Keratinocyte (primary cell): Measurements from ENCODE around the gene TEX36. TPM values are rescaled to one million over a fixed set of nuclear protein-coding genes. Genes with fewer than 3 reads are reported as not detected.

ENCODE experiments used
- DNase-seq: peaks from one replicate; pipeline ENCODE4 v3.0.0-alpha.2; 2011; ENCODE audit warnings: low read depth, missing footprints, low spot score
- FAIRE-seq: peaks from 2 replicates; lab custom pipeline; 2011; peaks lifted over from hg19 to GRCh38; lab: Jason Lieb, UNC
- H2AFZ ChIP-seq: 2 replicates; pipeline ENCODE4 v1.6.0; 2012; ENCODE audit warnings: low read length, control low read depth, inconsistent platforms; ENCODE audit not compliant: control insufficient read depth
- H3K27ac ChIP-seq: 2 replicates; pipeline ENCODE4 v1.5.1; 2011; ENCODE audit warnings: low read length; ENCODE audit not compliant: control insufficient read depth, insufficient read depth
- H3K27me3 ChIP-seq: 3 replicates; pipeline ENCODE4 v1.6.0; 2011; ENCODE audit warnings: low read length; ENCODE audit not compliant: control insufficient read depth, insufficient read depth; ENCODE audit errors: extremely low read depth
- H3K36me3 ChIP-seq, 2 experiments: 2 replicates in 1 of 2; 3 replicates in 1 of 2; pipeline ENCODE4 v1.5.1; 2011; ENCODE audit warnings: low read length in 2 of 2, mild to moderate bottlenecking in 1 of 2; ENCODE audit not compliant: control insufficient read depth in 2 of 2, insufficient read depth in 2 of 2; ENCODE audit errors: extremely low read depth in 1 of 2
- H3K4me1 ChIP-seq: 3 replicates; pipeline ENCODE4 v1.5.1; 2011; ENCODE audit warnings: low read length; ENCODE audit not compliant: control insufficient read depth, insufficient read depth; ENCODE audit errors: extremely low read depth
- H3K4me2 ChIP-seq: 3 replicates; pipeline ENCODE4 v1.6.0; 2011; ENCODE audit warnings: low read depth, low read length; ENCODE audit not compliant: control insufficient read depth, insufficient read depth; ENCODE audit errors: extremely low read depth
- H3K4me3 ChIP-seq, 3 experiments: fragments of 200-600 bp in 1 of 3; sonication (generic) in 1 of 3; 2 replicates in 2 of 3; 3 replicates in 1 of 3; pipeline ENCODE4 v1.5.1; 2011 to 2016; ENCODE audit warnings: low read length in 3 of 3, mild to moderate bottlenecking in 3 of 3, control low read depth in 2 of 3, inconsistent platforms in 1 of 3, low read depth in 1 of 3, mixed read lengths in 1 of 3, mixed run types in 1 of 3, moderate library complexity in 1 of 3; ENCODE audit not compliant: control insufficient read depth in 2 of 3, insufficient read depth in 2 of 3; ENCODE audit errors: extremely low read depth in 1 of 3
- H3K79me2 ChIP-seq: 2 replicates; pipeline ENCODE4 v1.6.0; 2012; ENCODE audit warnings: low read length; ENCODE audit not compliant: control insufficient read depth, insufficient read depth
- H3K9ac ChIP-seq: 3 replicates; pipeline ENCODE4 v1.6.0; 2011; ENCODE audit warnings: low read length; ENCODE audit not compliant: control insufficient read depth, insufficient read depth; ENCODE audit errors: extremely low read depth
- H3K9me1 ChIP-seq: 3 replicates; pipeline ENCODE4 v1.6.0; 2011; ENCODE audit warnings: low read length; ENCODE audit not compliant: control insufficient read depth, insufficient read depth; ENCODE audit errors: extremely low read depth
- H3K9me3 ChIP-seq: 2 replicates; pipeline ENCODE4 v1.5.1; 2012; ENCODE audit warnings: low read depth, low read length; ENCODE audit not compliant: control insufficient read depth
- H4K20me1 ChIP-seq: 3 replicates; pipeline ENCODE4 v1.6.0; 2011; ENCODE audit warnings: low read length; ENCODE audit not compliant: control insufficient read depth, insufficient read depth; ENCODE audit errors: extremely low read depth
- EZH2 ChIP-seq: IDR thresholded peaks from one replicate; pipeline ENCODE4 v1.6.1; 2012; ENCODE audit warnings: inconsistent platforms, mild to moderate bottlenecking, low read length, moderate library complexity
- dilution Hi-C: fragments of 300-500 bp; cut with MboI; formaldehyde crosslinking; loops from one replicate; pipeline ENCODE4 v1.7.0; 2020; ENCODE audit warnings: low sequenced_read_pairs; ENCODE audit not compliant: extremely low pct_ligation_motif_present
- polyA plus RNA-seq, 5 experiments: library from polyadenylated mRNA; depleted of rRNA in 3 of 5; stranded (reverse) in 3 of 5; stranded (forward) in 1 of 5; unstranded in 1 of 5; fragments of >200 nt; gene quantifications; 1 replicate in 1 of 5; 2 replicates in 3 of 5; 3 replicates in 1 of 5; pipeline versions ENCODE4 v1.2.1 to v1.2.3, GENCODE V29; 2011 to 2012; ENCODE audit warnings: missing spikeins in 2 of 5, low read depth in 1 of 5, low replicate concordance in 1 of 5
- TF ChIP-seq, protein P1 (sequence below), 3 experiments: IDR thresholded peaks in 1 of 3; conservative IDR thresholded peaks in 1 of 3; optimal IDR thresholded peaks in 1 of 3; 2 replicates in 2 of 3; 3 replicates in 1 of 3; pipeline versions ENCODE3 to v1.5.1; 2011; ENCODE audit warnings: low read length in 3 of 3, mild to moderate bottlenecking in 3 of 3, moderate library complexity in 2 of 3, control low read depth in 1 of 3, inconsistent platforms in 1 of 3; ENCODE audit not compliant: insufficient read depth in 2 of 3; ENCODE audit errors: extremely low read depth in 1 of 3

Gene TEX36
- polyA plus RNA-seq, 1 donor (not counting 4 experiments of a cell fraction or from before 2014, with no cell fraction given) = not detected

GRCh38 chr10:125711110-125711750 is 28.3 kb upstream of the TEX36 start:
- no peak overlapping the region for H3K27ac ChIP-seq
- TF ChIP-seq, protein P1, sequence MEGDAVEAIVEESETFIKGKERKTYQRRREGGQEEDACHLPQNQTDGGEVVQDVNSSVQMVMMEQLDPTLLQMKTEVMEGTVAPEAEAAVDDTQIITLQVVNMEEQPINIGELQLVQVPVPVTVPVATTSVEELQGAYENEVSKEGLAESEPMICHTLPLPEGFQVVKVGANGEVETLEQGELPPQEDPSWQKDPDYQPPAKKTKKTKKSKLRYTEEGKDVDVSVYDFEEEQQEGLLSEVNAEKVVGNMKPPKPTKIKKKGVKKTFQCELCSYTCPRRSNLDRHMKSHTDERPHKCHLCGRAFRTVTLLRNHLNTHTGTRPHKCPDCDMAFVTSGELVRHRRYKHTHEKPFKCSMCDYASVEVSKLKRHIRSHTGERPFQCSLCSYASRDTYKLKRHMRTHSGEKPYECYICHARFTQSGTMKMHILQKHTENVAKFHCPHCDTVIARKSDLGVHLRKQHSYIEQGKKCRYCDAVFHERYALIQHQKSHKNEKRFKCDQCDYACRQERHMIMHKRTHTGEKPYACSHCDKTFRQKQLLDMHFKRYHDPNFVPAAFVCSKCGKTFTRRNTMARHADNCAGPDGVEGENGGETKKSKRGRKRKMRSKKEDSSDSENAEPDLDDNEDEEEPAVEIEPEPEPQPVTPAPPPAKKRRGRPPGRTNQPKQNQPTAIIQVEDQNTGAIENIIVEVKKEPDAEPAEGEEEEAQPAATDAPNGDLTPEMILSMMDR (optimal IDR thresholded peaks at IDR 0.05 in 1 of 3, IDR thresholded peaks at IDR 0.05 in 1 of 3, conservative IDR thresholded peaks at IDR 0.05 in 1 of 3; ENCODE audit: extremely low read depth in 1 of 3, insufficient read depth in 2 of 3, low read length in 3 of 3) = no peak
- no peak for FAIRE-seq

GRCh38 chr10:125709553-125710474 is 26.9 kb upstream of the TEX36 start:
- no peak overlapping the region for H3K4me3 ChIP-seq
- no peaks in the 10 kb centered on the region for H3K36me3 ChIP-seq
- H3K4me1 ChIP-seq = no peaks in the 10 kb centered on the region
- H3K27ac ChIP-seq = no peak overlapping the region
- TF ChIP-seq, protein P1 (optimal IDR thresholded peaks at IDR 0.05 in 1 of 3, IDR thresholded peaks at IDR 0.05 in 1 of 3, conservative IDR thresholded peaks at IDR 0.05 in 1 of 3; ENCODE audit: extremely low read depth in 1 of 3, insufficient read depth in 2 of 3, low read length in 3 of 3) = no peak
- TF ChIP-seq EZH2 = no peak
- DNase-seq = no peak
- H3K4me2 ChIP-seq = no peak overlapping the region
- dilution Hi-C loops = no loop called here
- H3K27me3 ChIP-seq = peaks cover 2% of the 10 kb centered on the region
- no peak for FAIRE-seq
- no peak overlapping the region for H3K9ac ChIP-seq
- H3K9me1 ChIP-seq = no peaks in the 10 kb centered on the region
- H2AFZ ChIP-seq = no peak overlapping the region
- no peaks in the 10 kb centered on the region for H4K20me1 ChIP-seq
- H3K9me3 ChIP-seq = no peaks in the 10 kb centered on the region
- no peaks in the 10 kb centered on the region for H3K79me2 ChIP-seq

More at GRCh38 chr10:125711110-125711750, 28.3 kb upstream of the TEX36 start:
- H3K9me1 ChIP-seq = no peaks in the 10 kb centered on the region
- H3K4me3 ChIP-seq = no peak overlapping the region
- H3K4me1 ChIP-seq = no peaks in the 10 kb centered on the region
- no peaks in the 10 kb centered on the region for H4K20me1 ChIP-seq
- H3K9ac ChIP-seq = no peak overlapping the region
- no peak overlapping the region for H3K4me2 ChIP-seq
- dilution Hi-C loops = no loop called here
- H2AFZ ChIP-seq = no peak overlapping the region
- DNase-seq = no peak
- H3K9me3 ChIP-seq = no peaks in the 10 kb centered on the region
- no peaks in the 10 kb centered on the region for H3K36me3 ChIP-seq
- peaks cover 2% of the 10 kb centered on the region for H3K27me3 ChIP-seq
- no peaks in the 10 kb centered on the region for H3K79me2 ChIP-seq
